OCI-LY3 (cell line): ENCODE results near the gene UBE2A.

ENCODE experiments used
- EZH2phosphoT487 ChIP-seq: fragments of 200-600 bp; shearing (Covaris generic); IDR thresholded peaks from 2 replicates; pipeline ENCODE4 v1.6.1; 2018; ENCODE audit warnings: antibody characterized with exemption, mixed run types, low read depth
- TF ChIP-seq, protein P1 (sequence below): fragments of 200-600, 300-600 bp; sonication (generic); IDR thresholded peaks from 2 replicates; pipeline ENCODE4 v1.5.1; 2014; ENCODE audit warnings: antibody characterized with exemption, low read length, low read depth

DNA sequence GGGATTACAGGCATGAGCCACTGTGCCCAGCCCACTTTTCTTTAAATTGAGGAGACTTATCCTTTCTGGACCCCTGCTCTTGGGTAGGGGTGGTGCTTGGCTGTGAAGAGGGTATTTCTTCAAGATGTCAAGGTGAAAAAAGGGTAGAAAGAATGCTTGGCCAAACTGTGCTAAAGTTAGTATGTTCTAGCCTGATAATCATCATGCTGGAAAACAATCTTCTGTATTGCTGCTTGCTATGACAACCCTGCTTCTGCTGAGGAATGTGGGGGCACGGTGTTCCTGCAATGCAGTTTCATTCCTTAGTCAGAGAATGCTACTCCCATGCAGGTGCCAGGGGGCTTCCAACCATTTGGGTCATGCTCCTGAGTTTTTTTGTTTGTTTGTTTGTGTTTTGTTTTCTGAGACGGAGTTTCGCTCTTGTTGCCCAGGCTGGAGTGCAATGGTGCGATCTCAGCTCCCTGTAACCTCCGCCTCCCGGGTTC is 4.0 kb upstream of the UBE2A start:
- TF ChIP-seq, protein P1, sequence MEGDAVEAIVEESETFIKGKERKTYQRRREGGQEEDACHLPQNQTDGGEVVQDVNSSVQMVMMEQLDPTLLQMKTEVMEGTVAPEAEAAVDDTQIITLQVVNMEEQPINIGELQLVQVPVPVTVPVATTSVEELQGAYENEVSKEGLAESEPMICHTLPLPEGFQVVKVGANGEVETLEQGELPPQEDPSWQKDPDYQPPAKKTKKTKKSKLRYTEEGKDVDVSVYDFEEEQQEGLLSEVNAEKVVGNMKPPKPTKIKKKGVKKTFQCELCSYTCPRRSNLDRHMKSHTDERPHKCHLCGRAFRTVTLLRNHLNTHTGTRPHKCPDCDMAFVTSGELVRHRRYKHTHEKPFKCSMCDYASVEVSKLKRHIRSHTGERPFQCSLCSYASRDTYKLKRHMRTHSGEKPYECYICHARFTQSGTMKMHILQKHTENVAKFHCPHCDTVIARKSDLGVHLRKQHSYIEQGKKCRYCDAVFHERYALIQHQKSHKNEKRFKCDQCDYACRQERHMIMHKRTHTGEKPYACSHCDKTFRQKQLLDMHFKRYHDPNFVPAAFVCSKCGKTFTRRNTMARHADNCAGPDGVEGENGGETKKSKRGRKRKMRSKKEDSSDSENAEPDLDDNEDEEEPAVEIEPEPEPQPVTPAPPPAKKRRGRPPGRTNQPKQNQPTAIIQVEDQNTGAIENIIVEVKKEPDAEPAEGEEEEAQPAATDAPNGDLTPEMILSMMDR: no peak
- no peak for TF ChIP-seq EZH2phosphoT487
